ENCODE results near the gene MAP3K20.

MAP3K20 gene

DNA sequence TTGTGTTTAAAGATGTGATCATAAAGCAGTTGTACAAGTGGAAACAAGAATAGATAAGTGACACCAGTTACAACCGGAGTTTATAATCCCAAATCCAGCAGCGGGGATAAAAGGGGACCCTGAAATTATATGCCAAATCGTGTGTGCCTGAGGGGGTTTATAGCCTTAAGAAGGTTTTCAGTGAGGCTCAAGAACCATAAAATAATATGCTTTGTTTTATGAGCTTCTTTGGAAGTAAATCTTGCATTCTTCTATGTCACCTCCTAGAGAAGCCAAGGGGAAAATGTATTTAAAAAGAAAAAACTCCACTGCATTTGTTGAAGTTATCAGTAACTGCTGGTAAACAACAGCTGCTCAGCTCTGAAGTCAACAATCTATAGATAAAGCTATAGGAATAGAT, 25.8 kb upstream of the MAP3K20 start:
- Histone ChIP-seq H3K27me3 (ENCODE audit: control insufficient read depth in 5 of 5, insufficient read depth in 4 of 5, low read length in 5 of 5) (no peaks in the 10 kb centered on the region), H3K9ac (ENCODE audit: low read length in 5 of 5) (no peak overlapping the region), H3K4me1 (ENCODE audit: control insufficient read depth in 5 of 5, insufficient read depth in 5 of 5, low read length in 5 of 5) (peaks cover 0 to 22% (median 16%) of the 10 kb centered on the region in 5 donors), H3K9me3 (ENCODE audit: control insufficient read depth in 5 of 5, low read length in 5 of 5) (no peaks in the 10 kb centered on the region), H3K27ac (ENCODE audit: low read depth, low read length) (peak overlapping the region; percentile 66), H3K4me3 (ENCODE audit: low read depth in 1 of 5, low read length in 5 of 5) (no peak overlapping the region), H3K36me3 (ENCODE audit: control insufficient read depth in 5 of 5, insufficient read depth in 5 of 5, low read length in 5 of 5) (no peaks in the 10 kb centered on the region)

GRCh38 chr2:173050684-173051083, 25.0 kb upstream of the MAP3K20 start:
- no peaks in the 10 kb centered on the region for H3K36me3 ChIP-seq (ENCODE audit: control insufficient read depth in 5 of 5, insufficient read depth in 5 of 5, low read length in 5 of 5)
- no peaks in the 10 kb centered on the region for H3K9me3 ChIP-seq (ENCODE audit: control insufficient read depth in 5 of 5, low read length in 5 of 5)
- H3K27ac ChIP-seq (ENCODE audit: low read depth, low read length), result peak overlapping the region; percentile 25
- peaks cover 3 to 26% (median 20%) of the 10 kb centered on the region in 5 donors for H3K4me1 ChIP-seq (ENCODE audit: control insufficient read depth in 5 of 5, insufficient read depth in 5 of 5, low read length in 5 of 5)
- H3K27me3 ChIP-seq (ENCODE audit: control insufficient read depth in 5 of 5, insufficient read depth in 4 of 5, low read length in 5 of 5), result no peaks in the 10 kb centered on the region
- H3K4me3 ChIP-seq (ENCODE audit: low read depth in 1 of 5, low read length in 5 of 5), result no peak overlapping the region
- H3K9ac ChIP-seq (ENCODE audit: low read length in 5 of 5), result no peak overlapping the region

- Histone ChIP-seq H3K36me3 (ENCODE audit: control insufficient read depth in 5 of 5, insufficient read depth in 5 of 5, low read length in 5 of 5) (no peaks in the 10 kb centered on the region), H3K4me3 (ENCODE audit: low read depth in 1 of 5, low read length in 5 of 5) (no peak overlapping the region), H3K4me1 (ENCODE audit: control insufficient read depth in 5 of 5, insufficient read depth in 5 of 5, low read length in 5 of 5) (peaks cover 4 to 32% (median 22%) of the 10 kb centered on the region in 5 donors), H3K27ac (ENCODE audit: low read depth, low read length) (no peak overlapping the region), H3K27me3 (ENCODE audit: control insufficient read depth in 5 of 5, insufficient read depth in 4 of 5, low read length in 5 of 5) (no peaks in the 10 kb centered on the region), H3K9ac (ENCODE audit: low read length in 5 of 5) (no peak overlapping the region), H3K9me3 (ENCODE audit: control insufficient read depth in 5 of 5, low read length in 5 of 5) (no peaks in the 10 kb centered on the region)
These were observed 24.0 kb upstream of the MAP3K20 start for GRCh38 chr2:173051463-173052215.

DNA sequence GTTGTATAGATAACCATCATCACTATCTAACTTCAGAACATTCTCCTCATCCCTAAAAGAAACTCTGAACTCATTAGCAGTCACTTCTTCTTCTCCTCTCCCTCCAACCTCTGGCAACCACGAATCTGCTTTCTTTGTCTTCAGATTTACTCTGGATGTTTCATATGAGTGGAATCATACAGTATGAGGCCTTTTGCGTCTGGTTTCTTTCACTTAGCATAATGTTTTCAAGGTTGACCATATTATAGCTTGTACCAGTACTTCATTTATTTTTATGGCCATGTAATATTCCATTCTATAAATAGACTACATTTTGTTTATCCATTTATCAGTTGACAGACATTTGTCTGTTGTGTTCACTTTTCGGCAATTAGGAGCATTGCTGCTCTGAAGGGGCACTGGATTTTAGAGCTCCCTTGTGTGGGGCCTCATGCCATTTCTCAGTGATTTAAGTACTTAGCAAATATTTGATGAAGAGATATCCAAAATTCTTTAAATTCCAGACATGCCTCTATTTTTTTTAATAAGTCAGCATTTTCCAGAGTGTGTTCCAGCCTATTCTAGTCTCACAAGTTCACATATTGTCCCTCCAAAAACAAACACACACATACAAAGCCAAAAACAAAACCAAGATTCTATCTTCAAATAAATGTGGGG, 22.5 kb upstream of the MAP3K20 start:
- Histone ChIP-seq H3K36me3 (ENCODE audit: control insufficient read depth in 5 of 5, insufficient read depth in 5 of 5, low read length in 5 of 5) (no peaks in the 10 kb centered on the region), H3K4me1 (ENCODE audit: control insufficient read depth in 5 of 5, insufficient read depth in 5 of 5, low read length in 5 of 5) (peaks cover 7 to 46% (median 37%) of the 10 kb centered on the region in 5 donors), H3K9ac (ENCODE audit: low read length in 5 of 5) (no peak overlapping the region), H3K4me3 (ENCODE audit: low read depth in 1 of 5, low read length in 5 of 5) (no peak overlapping the region), H3K9me3 (ENCODE audit: control insufficient read depth in 5 of 5, low read length in 5 of 5) (no peaks in the 10 kb centered on the region), H3K27ac (ENCODE audit: low read depth, low read length) (peak overlapping the region; percentile 63), H3K27me3 (ENCODE audit: control insufficient read depth in 5 of 5, insufficient read depth in 4 of 5, low read length in 5 of 5) (no peaks in the 10 kb centered on the region)

DNA sequence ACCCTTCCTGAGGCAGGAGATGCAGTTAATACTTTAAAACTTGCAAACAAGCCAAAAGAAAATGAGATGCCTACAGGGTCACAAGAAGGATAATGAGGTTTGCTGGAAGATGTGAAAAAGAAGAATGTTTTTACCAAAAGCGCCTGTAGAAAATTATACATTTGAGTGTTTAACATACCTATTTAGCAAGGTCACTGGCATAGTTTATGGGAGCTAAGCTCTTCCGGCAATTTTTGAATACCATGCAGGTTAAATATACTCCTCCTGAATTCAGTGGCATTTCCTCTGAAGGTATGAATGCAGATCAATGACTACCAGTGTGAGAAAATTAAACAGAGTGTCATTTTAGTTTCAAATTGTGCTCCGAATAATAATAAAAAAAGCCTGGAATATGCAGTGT, 21.2 kb upstream of the MAP3K20 start:
- Histone ChIP-seq H3K9me3 (ENCODE audit: control insufficient read depth in 5 of 5, low read length in 5 of 5) (no peaks in the 10 kb centered on the region), H3K4me3 (ENCODE audit: low read depth in 1 of 5, low read length in 5 of 5) (no peak overlapping the region), H3K9ac (ENCODE audit: low read length in 5 of 5) (no peak overlapping the region), H3K4me1 (ENCODE audit: control insufficient read depth in 5 of 5, insufficient read depth in 5 of 5, low read length in 5 of 5) (peaks cover 7 to 51% (median 42%) of the 10 kb centered on the region in 5 donors), H3K27ac (ENCODE audit: low read depth, low read length) (no peak overlapping the region), H3K36me3 (ENCODE audit: control insufficient read depth in 5 of 5, insufficient read depth in 5 of 5, low read length in 5 of 5) (no peaks in the 10 kb centered on the region), H3K27me3 (ENCODE audit: control insufficient read depth in 5 of 5, insufficient read depth in 4 of 5, low read length in 5 of 5) (no peaks in the 10 kb centered on the region)

GRCh38 chr2:173056705-173057364, 18.8 kb upstream of the MAP3K20 start:
- Histone ChIP-seq H3K9ac (ENCODE audit: low read length in 5 of 5) (no peak overlapping the region), H3K4me1 (ENCODE audit: control insufficient read depth in 5 of 5, insufficient read depth in 5 of 5, low read length in 5 of 5) (peaks cover 7 to 60% (median 46%) of the 10 kb centered on the region in 5 donors), H3K36me3 (ENCODE audit: control insufficient read depth in 5 of 5, insufficient read depth in 5 of 5, low read length in 5 of 5) (no peaks in the 10 kb centered on the region), H3K27ac (ENCODE audit: low read depth, low read length) (no peak overlapping the region), H3K27me3 (ENCODE audit: control insufficient read depth in 5 of 5, insufficient read depth in 4 of 5, low read length in 5 of 5) (no peaks in the 10 kb centered on the region), H3K4me3 (ENCODE audit: low read depth in 1 of 5, low read length in 5 of 5) (no peak overlapping the region), H3K9me3 (ENCODE audit: control insufficient read depth in 5 of 5, low read length in 5 of 5) (no peaks in the 10 kb centered on the region)

- Histone ChIP-seq H3K4me3 (ENCODE audit: low read depth in 1 of 5, low read length in 5 of 5) (no peak overlapping the region), H3K27ac (ENCODE audit: low read depth, low read length) (peak overlapping the region; percentile 8), H3K27me3 (ENCODE audit: control insufficient read depth in 5 of 5, insufficient read depth in 4 of 5, low read length in 5 of 5) (no peaks in the 10 kb centered on the region)
These were observed 17.5 kb upstream of the MAP3K20 start for GRCh38 chr2:173058097-173058496.

GRCh38 chr2:173058673-173059072, 17.0 kb upstream of the MAP3K20 start:
- Histone ChIP-seq H3K36me3 (ENCODE audit: control insufficient read depth in 5 of 5, insufficient read depth in 5 of 5, low read length in 5 of 5) (no peaks in the 10 kb centered on the region), H3K27me3 (ENCODE audit: control insufficient read depth in 5 of 5, insufficient read depth in 4 of 5, low read length in 5 of 5) (no peaks in the 10 kb centered on the region), H3K4me1 (ENCODE audit: control insufficient read depth in 5 of 5, insufficient read depth in 5 of 5, low read length in 5 of 5) (peaks cover 7 to 54% (median 46%) of the 10 kb centered on the region in 5 donors), H3K4me3 (ENCODE audit: low read depth in 1 of 5, low read length in 5 of 5) (no peak overlapping the region), H3K9ac (ENCODE audit: low read length in 5 of 5) (no peak overlapping the region), H3K27ac (ENCODE audit: low read depth, low read length) (peak overlapping the region; percentile 8), H3K9me3 (ENCODE audit: control insufficient read depth in 5 of 5, low read length in 5 of 5) (no peaks in the 10 kb centered on the region)

More at GRCh38 chr2:173058097-173058496, 17.5 kb upstream of the MAP3K20 start:
- Histone ChIP-seq H3K4me1 (ENCODE audit: control insufficient read depth in 5 of 5, insufficient read depth in 5 of 5, low read length in 5 of 5) (peaks cover 7 to 57% (median 46%) of the 10 kb centered on the region in 5 donors), H3K9me3 (ENCODE audit: control insufficient read depth in 5 of 5, low read length in 5 of 5) (no peaks in the 10 kb centered on the region), H3K9ac (ENCODE audit: low read length in 5 of 5) (no peak overlapping the region), H3K36me3 (ENCODE audit: control insufficient read depth in 5 of 5, insufficient read depth in 5 of 5, low read length in 5 of 5) (no peaks in the 10 kb centered on the region)

DNA sequence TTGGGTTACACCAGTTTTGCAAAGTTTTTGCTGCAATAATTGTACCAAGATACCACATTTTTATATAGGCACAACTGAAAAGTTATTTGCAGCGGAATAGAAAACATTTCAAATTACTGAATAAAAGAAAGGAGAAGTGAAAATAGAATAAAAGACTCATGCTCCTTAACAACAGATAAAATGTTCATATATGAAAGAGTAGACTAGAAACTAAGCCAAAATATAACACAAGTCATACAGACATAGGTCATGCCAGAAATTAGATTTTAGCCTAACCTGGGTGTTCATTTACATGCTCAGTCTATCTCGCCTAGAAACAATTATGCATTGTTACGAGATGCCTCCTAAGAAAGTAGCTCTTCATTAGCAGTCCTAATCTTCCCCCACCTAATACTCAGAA, 16.4 kb upstream of the MAP3K20 start:
- no peaks in the 10 kb centered on the region for H3K36me3 ChIP-seq (ENCODE audit: control insufficient read depth in 5 of 5, insufficient read depth in 5 of 5, low read length in 5 of 5)
- H3K27me3 ChIP-seq (ENCODE audit: control insufficient read depth in 5 of 5, insufficient read depth in 4 of 5, low read length in 5 of 5), result no peaks in the 10 kb centered on the region
- peak overlapping the region; percentile 47 for H3K27ac ChIP-seq (ENCODE audit: low read depth, low read length)
- H3K9me3 ChIP-seq (ENCODE audit: control insufficient read depth in 5 of 5, low read length in 5 of 5), result no peaks in the 10 kb centered on the region
- no peak overlapping the region for H3K4me3 ChIP-seq (ENCODE audit: low read depth in 1 of 5, low read length in 5 of 5)
- no peak overlapping the region for H3K9ac ChIP-seq (ENCODE audit: low read length in 5 of 5)
- H3K4me1 ChIP-seq (ENCODE audit: control insufficient read depth in 5 of 5, insufficient read depth in 5 of 5, low read length in 5 of 5), result peaks cover 7 to 57% (median 48%) of the 10 kb centered on the region in 5 donors

DNA sequence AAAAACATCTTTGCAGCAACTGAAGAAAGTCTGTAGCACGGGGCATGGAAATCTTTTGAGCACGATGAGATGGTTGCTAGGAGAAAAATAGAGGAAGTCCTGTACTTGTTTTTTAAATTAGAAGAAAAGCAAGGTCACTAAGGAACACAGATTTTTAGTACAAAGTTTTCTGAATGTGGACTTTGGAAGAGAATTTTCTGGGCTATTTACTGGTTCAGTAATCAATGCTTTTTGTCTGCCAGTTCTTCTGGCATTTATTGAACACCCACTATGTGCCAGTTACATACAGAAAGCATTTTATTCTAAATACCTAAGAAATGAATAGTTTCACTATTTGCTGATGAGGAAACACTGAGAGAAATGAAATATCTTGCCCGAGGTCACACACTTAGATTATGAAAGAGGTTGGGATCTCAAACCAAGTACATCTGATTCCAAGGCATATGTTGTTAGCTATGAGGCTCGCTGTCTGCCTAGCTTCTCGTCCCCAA, 15.6 kb upstream of the MAP3K20 start:
- Histone ChIP-seq H3K27ac (ENCODE audit: low read depth, low read length) (peak overlapping the region; percentile 47), H3K9me3 (ENCODE audit: control insufficient read depth in 5 of 5, low read length in 5 of 5) (no peaks in the 10 kb centered on the region), H3K9ac (ENCODE audit: low read length in 5 of 5) (no peak overlapping the region), H3K4me3 (ENCODE audit: low read depth in 1 of 5, low read length in 5 of 5) (no peak overlapping the region), H3K27me3 (ENCODE audit: control insufficient read depth in 5 of 5, insufficient read depth in 4 of 5, low read length in 5 of 5) (no peaks in the 10 kb centered on the region), H3K4me1 (ENCODE audit: control insufficient read depth in 5 of 5, insufficient read depth in 5 of 5, low read length in 5 of 5) (peaks cover 7 to 63% (median 48%) of the 10 kb centered on the region in 5 donors), H3K36me3 (ENCODE audit: control insufficient read depth in 5 of 5, insufficient read depth in 5 of 5, low read length in 5 of 5) (no peaks in the 10 kb centered on the region)
